K562 treated with DMSO at 1 percent for 12 hours (cell line): ENCODE data around the gene OR1Q1. TPM values are rescaled to one million over a fixed set of nuclear protein-coding genes. Genes with fewer than 3 reads are reported as not detected.

ENCODE experiments used
- total RNA-seq: library from RNA; unstranded; fragments of 300-600 nt; gene quantifications from 2 replicates; pipeline ENCODE4 v1.2.3, GENCODE V29; 2022; ENCODE audit not compliant: insufficient read depth

OR1Q1 gene
- not detected in 2 replicates for total RNA-seq

GRCh38 chr9:122614362-122614761, at the start of gene OR1Q1:
Gene OR1Q1 (plus strand): TSS chr9:122614738. CDS start chr9:122614738, 0 bp downstream.

GRCh38 chr9:122583284-122583683, 31.3 kb upstream of the OR1Q1 start, which contains the start of gene OR1L8:
Gene OR1L8 (minus strand): TSS chr9:122583384. CDS start chr9:122568477, 14,907 bp downstream.

GRCh38 chr9:122657527-122657926, 43.0 kb downstream of the OR1Q1 start, which contains the start of gene OR1B1:
Gene OR1B1 (minus strand): TSS chr9:122657627.

GRCh38 chr9:122661416-122661815, 46.9 kb downstream of the OR1Q1 start, which contains the start of gene OR1L1:
Gene OR1L1 (plus strand): TSS chr9:122661716. CDS start chr9:122661716, 0 bp downstream.

Other genes starting within 250 kb of the OR1Q1 start
- gene PTGS1, start 243.7 kb upstream of the OR1Q1 start, total RNA-seq, result 9.5 and 18.7 TPM in 2 replicates
- not detected in 2 replicates for gene OR1J1, start 136.8 kb upstream of the OR1Q1 start, total RNA-seq
- not detected in 2 replicates for gene OR1J2, start 103.9 kb upstream of the OR1Q1 start, total RNA-seq
- gene OR1J4, start 95.6 kb upstream of the OR1Q1 start, total RNA-seq, result not detected in 2 replicates
- gene OR1N1, start 87.4 kb upstream of the OR1Q1 start, total RNA-seq, result not detected in 2 replicates
- gene OR1N2, start 61.6 kb upstream of the OR1Q1 start, total RNA-seq, result not detected in 2 replicates
- not detected in 2 replicates for gene OR1L8, start 31.4 kb upstream of the OR1Q1 start, total RNA-seq
- gene OR1B1, start 42.9 kb downstream of the OR1Q1 start, total RNA-seq, result not detected in 2 replicates
- gene OR1L1, start 47.0 kb downstream of the OR1Q1 start, total RNA-seq, result not detected in 2 replicates
- not detected in 2 replicates for gene OR1L3, start 60.4 kb downstream of the OR1Q1 start, total RNA-seq
- gene OR1L4, start 109.3 kb downstream of the OR1Q1 start, total RNA-seq, result not detected in 2 replicates
- not detected in 2 replicates for gene OR1L6, start 127.6 kb downstream of the OR1Q1 start, total RNA-seq
- not detected in 2 replicates for gene OR5C1, start 174.2 kb downstream of the OR1Q1 start, total RNA-seq
- gene OR1K1, start 185.4 kb downstream of the OR1Q1 start, total RNA-seq, result not detected in 2 replicates
- 7.0 and 17.6 TPM in 2 replicates for gene PDCL, start 213.8 kb downstream of the OR1Q1 start, total RNA-seq